IMR-90 (cell line): ENCODE measurements around the gene ABCB6. TPM values are rescaled to one million over a fixed set of nuclear protein-coding genes. Genes with fewer than 3 reads are reported as not detected.
A peak's percentile ranks its signal among the peaks of the same experiment; 100 is the strongest.

Source experiments
- ATAC-seq: fragments of 200-7000 bp; cut with Tn5 transposase; 2 replicates; pipeline ENCODE4 v1.9.1; 2020; ENCODE audit warnings: low read depth, mild to moderate bottlenecking, moderate library complexity
- BruUV-seq: library from RNA; stranded (reverse); fragments of 400-500 nt; replicated peaks from 2 replicates; lab custom pipeline; 2021; lab: Mats Ljungman, UMichigan
- CTCF ChIA-PET: fragments of 300-600 bp; formaldehyde crosslinking; extraction: SDS; loops from one replicate; lab custom pipeline; 2021; ENCODE audit warnings: antibody characterized with exemption; lab: Yijun Ruan, JAX
- POLR2A ChIA-PET: fragments of 300-600 bp; sonication (Branson Sonifier 250); formaldehyde crosslinking; loops from one replicate; lab custom pipeline; 2022; ENCODE audit warnings: antibody characterized with exemption; ENCODE audit not compliant: unreplicated experiment; lab: Charles Lee
- DNase-seq: peaks from one replicate; pipeline ENCODE4 v3.0.0; 2013
- H2AFZ ChIP-seq: replicated peaks from 2 replicates; pipeline ENCODE3; 2013; ENCODE audit warnings: low read length, mild to moderate bottlenecking; ENCODE audit not compliant: poor library complexity
- H2AK5ac ChIP-seq: 2 replicates; pipeline ENCODE4 v1.6.1; 2013; ENCODE audit warnings: low read depth, low read length, inconsistent platforms
- H2AK9ac ChIP-seq: replicated peaks from 2 replicates; pipeline ENCODE3; 2013; ENCODE audit warnings: mild to moderate bottlenecking, low read depth, low read length, moderate library complexity; ENCODE audit not compliant: poor library complexity
- H2BK120ac ChIP-seq: 2 replicates; pipeline ENCODE4 v1.6.1; 2013; ENCODE audit warnings: low read depth, low read length, inconsistent platforms
- H2BK15ac ChIP-seq: 3 replicates; pipeline ENCODE4 v1.6.1; 2013; ENCODE audit warnings: low read depth, low read length, inconsistent platforms
- H2BK20ac ChIP-seq: 2 replicates; pipeline ENCODE4 v1.6.1; 2013; ENCODE audit warnings: low read depth, mild to moderate bottlenecking, inconsistent platforms, low read length, moderate library complexity
- H2BK5ac ChIP-seq: 2 replicates; pipeline ENCODE4 v1.6.1; 2013; ENCODE audit warnings: mild to moderate bottlenecking, low read depth, low read length, inconsistent platforms; ENCODE audit not compliant: poor library complexity, severe bottlenecking
- H3K14ac ChIP-seq: replicated peaks from 2 replicates; pipeline ENCODE4 v1.6.1; 2013; ENCODE audit warnings: low read depth, low read length, inconsistent platforms
- H3K18ac ChIP-seq: 2 replicates; pipeline ENCODE4 v1.6.1; 2013; ENCODE audit warnings: low read depth, low read length, control low read depth
- H3K23ac ChIP-seq: 2 replicates; pipeline ENCODE4 v1.6.1; 2013; ENCODE audit warnings: low read depth, low read length, inconsistent platforms
- H3K27ac ChIP-seq: 2 replicates; pipeline ENCODE4 v1.5.1; 2013; ENCODE audit warnings: mild to moderate bottlenecking, control low read depth, low read length; ENCODE audit not compliant: insufficient read depth
- H3K27me3 ChIP-seq: 2 replicates; pipeline ENCODE4 v1.6.1; 2013; ENCODE audit warnings: low read length; ENCODE audit not compliant: control insufficient read depth, insufficient read depth
- H3K36me3 ChIP-seq: 2 replicates; pipeline ENCODE4 v1.6.1; 2013; ENCODE audit warnings: low read length, mixed read lengths; ENCODE audit not compliant: control insufficient read depth, insufficient read depth
- H3K4ac ChIP-seq: 2 replicates; pipeline ENCODE4 v1.6.1; 2013; ENCODE audit warnings: low read depth, low read length, inconsistent platforms
- H3K4me1 ChIP-seq: 2 replicates; pipeline ENCODE4 v1.6.1; 2013; ENCODE audit warnings: low read length, mixed read lengths; ENCODE audit not compliant: control insufficient read depth, insufficient read depth
- H3K4me2 ChIP-seq: 2 replicates; pipeline ENCODE4 v1.6.1; 2013; ENCODE audit warnings: low read depth, mild to moderate bottlenecking, control low read depth, low read length, moderate library complexity
- H3K4me3 ChIP-seq: 2 replicates; pipeline ENCODE4 v1.5.1; 2013; ENCODE audit warnings: low read depth, mild to moderate bottlenecking, control low read depth, low read length, moderate library complexity; ENCODE audit not compliant: insufficient read depth
- H3K56ac ChIP-seq: 2 replicates; pipeline ENCODE4 v1.6.1; 2013; ENCODE audit warnings: low read length, inconsistent platforms; ENCODE audit not compliant: insufficient read depth; ENCODE audit errors: extremely low read depth
- H3K79me1 ChIP-seq, 2 experiments: 2 replicates each; pipeline ENCODE4 v1.6.1; 2013; ENCODE audit warnings: low read length in 2 of 2, inconsistent platforms in 1 of 2, low read depth in 1 of 2
- H3K9ac ChIP-seq: 2 replicates; pipeline ENCODE4 v1.6.1; 2013; ENCODE audit warnings: low read depth, low read length, control low read depth
- H3K9me1 ChIP-seq: 2 replicates; pipeline ENCODE4 v1.6.1; 2013; ENCODE audit warnings: low read length, inconsistent platforms; ENCODE audit not compliant: insufficient read depth
- H3K9me3 ChIP-seq: 2 replicates; pipeline ENCODE4 v1.6.1; 2013; ENCODE audit warnings: low read length; ENCODE audit not compliant: control insufficient read depth, insufficient read depth
- H4K20me1 ChIP-seq: 2 replicates; pipeline ENCODE4 v1.6.1; 2013; ENCODE audit warnings: low read length, inconsistent platforms; ENCODE audit not compliant: insufficient read depth
- H4K5ac ChIP-seq: 2 replicates; pipeline ENCODE4 v1.6.1; 2013; ENCODE audit warnings: mild to moderate bottlenecking, low read depth, low read length, control low read depth
- H4K8ac ChIP-seq, 2 experiments: 2 replicates each; pipeline ENCODE4 v1.6.1; 2013; ENCODE audit warnings: low read depth in 2 of 2, low read length in 2 of 2, control low read depth in 1 of 2, inconsistent platforms in 1 of 2
- H4K91ac ChIP-seq: 2 replicates; pipeline ENCODE4 v1.6.1; 2013; ENCODE audit warnings: low read depth, low read length, inconsistent platforms; ENCODE audit not compliant: insufficient read depth
- ELK1 ChIP-seq: fragments of 150-350 bp; IDR thresholded peaks from 2 replicates; pipeline ENCODE4 v1.6.1; 2016; ENCODE audit warnings: low read depth, mild to moderate bottlenecking, low read length, moderate library complexity, borderline replicate concordance
- MAZ ChIP-seq: IDR thresholded peaks from 2 replicates; pipeline ENCODE4 v1.6.1; 2012; ENCODE audit warnings: low read depth, mild to moderate bottlenecking, low read length, improper control_type of control experiment, moderate library complexity, borderline replicate concordance
- POLR2A ChIP-seq: IDR thresholded peaks from 2 replicates; pipeline ENCODE4 v1.6.1; 2012; ENCODE audit warnings: mild to moderate bottlenecking, low read depth, low read length
- WGBS, 2 experiments: methylation state at CpG; one replicate each; pipeline versions ENCODE4 v1.1.5 to v1.1.7; 2013; ENCODE audit warnings: missing lambda C conversion rate in 2 of 2; ENCODE audit not compliant: insufficient read length in 1 of 2; ENCODE audit errors: extremely low coverage in 2 of 2; 5-methylcytosine and 5-hydroxymethylcytosine counted together
- dilution Hi-C: fragments of 300-500 bp; cut with HindIII; formaldehyde crosslinking; loops from one replicate; pipeline ENCODE4 v1.14.3; 2018; ENCODE audit warnings: low sequenced_read_pairs; ENCODE audit not compliant: unreplicated experiment
- in situ Hi-C: fragments of 300-500 bp; cut with MboI; formaldehyde crosslinking; loops from 3 replicates; pipeline ENCODE4 v1.14.3; 2019; ENCODE audit warnings: low sequenced_read_pairs, inconsistent platforms, mixed read lengths
- intact Hi-C: fragments of 100-400 bp; cut with micrococcal nuclease; formaldehyde crosslinking; loops from 2 replicates; pipeline ENCODE4 v1.10.0; 2022
- polyA plus RNA-seq, 3 experiments: library from polyadenylated mRNA; depleted of rRNA; stranded (reverse); fragments of >200 nt; gene quantifications; 2 replicates each; pipeline ENCODE4 v1.2.3, GENCODE V29; 2012; ENCODE audit warnings: low replicate concordance in 1 of 3
- total RNA-seq: library from RNA; depleted of rRNA; stranded (reverse); fragments of >200 nt; gene quantifications from 2 replicates; pipeline ENCODE4 v1.2.3, GENCODE V29; 2012

The ABCB6 gene
- total and polyA plus RNA-seq, 2 of the 4 experiments (the other 2 are of a cell fraction): 12.5 to 24.7 TPM

GRCh38 chr2:219253753-219254589, 35.2 kb upstream of the ABCB6 start, which contains the start of gene TUBA4A:
Gene TUBA4A, minus strand, starts transcription at chr2:219253918. Its CDS starts 60 bp downstream, at chr2:219253858.
- TF ChIP-seq POLR2A (peak; percentile 80), MAZ (peak; percentile 58; the same call in 1 of the 2 replicates), ELK1 (no peak)
- Histone ChIP-seq H3K4me1 (peaks cover 34% of the 10 kb centered on the region), H3K36me3 (peaks cover 5% of the 10 kb centered on the region; the same call in 1 of the 2 replicates), H2BK120ac (peak within 1 kb of the TSS; percentile 19; the same call in 1 of the 2 replicates), H3K4me3 (peak within 1 kb of the TSS; percentile 57), H4K91ac (no peak within 1 kb of the TSS), H2AK9ac (peak within 1 kb of the TSS; percentile 81), H3K27ac (no peak within 1 kb of the TSS; the same call in 1 of the 2 replicates), H3K18ac (no peak within 1 kb of the TSS), H3K79me1 (peaks cover 0 to 2% of the 10 kb centered on the region in 2 experiments; a peak in 1 of 4 replicates), H2BK5ac (no peak within 1 kb of the TSS), H3K9ac (peak within 1 kb of the TSS; percentile 3; the same call in 1 of the 2 replicates), H3K23ac (peak within 1 kb of the TSS; percentile 45; the same call in 1 of the 2 replicates), H4K20me1 (0 out of 2 replicates have a peak, but pooled peaks cover 8% of the 10 kb centered on the region), H3K9me1 (peaks cover 17% of the 10 kb centered on the region), H2AFZ (peak within 1 kb of the TSS; percentile 93), H2BK20ac (no peak within 1 kb of the TSS), H3K56ac (no peak within 1 kb of the TSS), H3K14ac (no peak within 1 kb of the TSS), H3K4ac (peak within 1 kb of the TSS; percentile 25; the same call in 1 of the 2 replicates), H3K4me2 (peak within 1 kb of the TSS; percentile 96), H2BK15ac (no peak within 1 kb of the TSS), H2AK5ac (peak within 1 kb of the TSS; percentile 50; the same call in 1 of the 2 replicates), H4K5ac (no peak within 1 kb of the TSS; the same call in 1 of the 2 replicates), H3K9me3 (no peaks in the 10 kb centered on the region), H4K8ac (peak within 1 kb of the TSS in 1 of 2 experiments; percentile 40; a peak in 1 of 4 replicates), H3K27me3 (peaks cover 16% of the 10 kb centered on the region)
- ATAC-seq (peak; percentile 83), DNase-seq (peak; percentile 37)
- dilution Hi-C loops (no loop called here), intact Hi-C loops (no loop called here), in situ Hi-C loops (no loop called here)
- no TSS peak for BruUV-seq
- CTCF ChIA-PET: interaction anchor here (0.6 to 1.2 kb wide), 2 partner anchors 10 to 24 kb away, joined by 3 to 4 read pairs; no protein-coding TSS in a partner anchor
- POLR2A ChIA-PET: interaction anchor here (0.6 kb wide), 1 partner anchor 34 kb away, joined by 9 read pairs; no protein-coding TSS in a partner anchor
- 1% methylated on average over 27 of the region's 76 CpGs; no CpG with 5 or more reads in 1 of the 2 experiments for WGBS, 2 experiments
